Measurements from ENCODE around the gene SLC26A4. TPM values are rescaled to one million over a fixed set of nuclear protein-coding genes. Genes with fewer than 3 reads are reported as not detected.

Gene SLC26A4
- total RNA-seq, 1 experiment from 2014 or later, result 0.09 TPM

DNA sequence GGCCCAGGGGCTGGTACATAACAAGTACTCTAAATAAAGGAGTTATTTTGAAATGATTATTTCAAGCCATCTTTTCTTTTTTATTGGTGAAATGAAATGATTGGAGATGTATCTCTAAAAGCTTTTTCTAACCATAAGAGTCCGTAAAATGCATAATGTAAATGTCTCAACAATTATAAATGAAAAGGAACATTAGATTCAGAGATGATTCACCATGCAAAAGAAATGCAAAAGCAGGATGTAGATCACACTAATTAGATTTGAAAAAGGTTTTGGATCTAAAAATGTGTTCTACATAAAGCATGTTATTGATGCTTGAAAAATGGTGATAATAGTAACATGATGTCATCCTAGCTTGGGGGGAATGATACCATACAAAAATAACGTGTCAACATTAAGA lies 15.6 kb downstream of the SLC26A4 start:
- CTCF ChIA-PET, result interaction anchor here (0.7 kb wide), 1 partner anchor 67 kb away, joined by 3 read pairs; no protein-coding TSS in a partner anchor
- H3K27ac Mint-ChIP-seq (ENCODE audit: unreplicated experiment), result no peak overlapping the region
- no peak overlapping the region for H3K4me3 Mint-ChIP-seq (ENCODE audit: low read depth, unreplicated experiment)
- no peaks in the 10 kb centered on the region for H3K27me3 Mint-ChIP-seq (ENCODE audit: unreplicated experiment)
- intact Hi-C loops (cut with micrococcal nuclease; ENCODE audit: unreplicated experiment), result no loop called here
- H3K9me3 Mint-ChIP-seq (ENCODE audit: low read depth, unreplicated experiment), result no peaks in the 10 kb centered on the region
- no peaks in the 10 kb centered on the region for H3K36me3 Mint-ChIP-seq (ENCODE audit: insufficient read depth, unreplicated experiment)
- BruUV-seq (replicated peaks), result no TSS peak
- H3K4me1 Mint-ChIP-seq (ENCODE audit: low read depth, unreplicated experiment), result no peaks in the 10 kb centered on the region
- TF ChIP-seq, protein P1, sequence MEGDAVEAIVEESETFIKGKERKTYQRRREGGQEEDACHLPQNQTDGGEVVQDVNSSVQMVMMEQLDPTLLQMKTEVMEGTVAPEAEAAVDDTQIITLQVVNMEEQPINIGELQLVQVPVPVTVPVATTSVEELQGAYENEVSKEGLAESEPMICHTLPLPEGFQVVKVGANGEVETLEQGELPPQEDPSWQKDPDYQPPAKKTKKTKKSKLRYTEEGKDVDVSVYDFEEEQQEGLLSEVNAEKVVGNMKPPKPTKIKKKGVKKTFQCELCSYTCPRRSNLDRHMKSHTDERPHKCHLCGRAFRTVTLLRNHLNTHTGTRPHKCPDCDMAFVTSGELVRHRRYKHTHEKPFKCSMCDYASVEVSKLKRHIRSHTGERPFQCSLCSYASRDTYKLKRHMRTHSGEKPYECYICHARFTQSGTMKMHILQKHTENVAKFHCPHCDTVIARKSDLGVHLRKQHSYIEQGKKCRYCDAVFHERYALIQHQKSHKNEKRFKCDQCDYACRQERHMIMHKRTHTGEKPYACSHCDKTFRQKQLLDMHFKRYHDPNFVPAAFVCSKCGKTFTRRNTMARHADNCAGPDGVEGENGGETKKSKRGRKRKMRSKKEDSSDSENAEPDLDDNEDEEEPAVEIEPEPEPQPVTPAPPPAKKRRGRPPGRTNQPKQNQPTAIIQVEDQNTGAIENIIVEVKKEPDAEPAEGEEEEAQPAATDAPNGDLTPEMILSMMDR (IDR thresholded peaks at IDR 0.05; ENCODE audit: unreplicated experiment), result no peak
- DNase-seq, result no peak

DNA sequence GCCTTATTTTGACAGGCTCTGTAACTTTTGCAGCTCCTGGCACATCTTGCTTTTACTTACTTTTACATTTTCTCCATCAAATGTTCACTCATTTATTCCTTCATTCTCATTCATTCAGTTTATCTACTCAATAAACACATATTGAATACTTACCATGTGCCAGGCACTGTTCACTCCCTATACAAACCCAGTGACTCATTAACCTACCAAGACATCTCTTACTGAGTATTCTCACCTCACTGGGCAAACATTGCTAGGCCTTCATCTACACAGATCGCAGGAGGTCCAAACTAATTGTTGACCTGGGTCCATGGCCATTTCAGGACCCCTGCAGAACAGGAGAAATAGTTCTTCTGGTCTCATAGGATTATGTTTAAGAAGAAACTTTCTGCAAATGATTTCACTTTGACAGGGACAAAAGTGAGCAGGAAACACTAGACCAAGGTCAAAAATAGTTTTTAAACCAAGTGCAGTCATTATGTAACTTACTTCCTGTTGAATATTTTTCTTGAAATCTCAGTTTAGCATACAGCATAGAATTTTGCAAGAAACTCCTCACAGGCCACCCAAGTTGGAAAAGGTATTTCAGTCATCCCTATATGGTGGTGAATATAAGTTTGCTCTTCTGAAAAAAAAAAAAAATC lies 17.6 kb downstream of the SLC26A4 start:
- intact Hi-C loops (cut with micrococcal nuclease; ENCODE audit: unreplicated experiment), result no loop called here
- H3K27ac Mint-ChIP-seq (ENCODE audit: unreplicated experiment), result no peak overlapping the region
- H3K4me1 Mint-ChIP-seq (ENCODE audit: low read depth, unreplicated experiment), result no peaks in the 10 kb centered on the region
- H3K4me3 Mint-ChIP-seq (ENCODE audit: low read depth, unreplicated experiment), result no peak overlapping the region
- TF ChIP-seq, protein P1 (IDR thresholded peaks at IDR 0.05; ENCODE audit: unreplicated experiment), result no peak
- no peaks in the 10 kb centered on the region for H3K27me3 Mint-ChIP-seq (ENCODE audit: unreplicated experiment)
- DNase-seq, result no peak
- H3K9me3 Mint-ChIP-seq (ENCODE audit: low read depth, unreplicated experiment), result no peaks in the 10 kb centered on the region
- H3K36me3 Mint-ChIP-seq (ENCODE audit: insufficient read depth, unreplicated experiment), result no peaks in the 10 kb centered on the region
- CTCF ChIA-PET, result no interaction called here
- BruUV-seq (replicated peaks), result no TSS peak

DNA sequence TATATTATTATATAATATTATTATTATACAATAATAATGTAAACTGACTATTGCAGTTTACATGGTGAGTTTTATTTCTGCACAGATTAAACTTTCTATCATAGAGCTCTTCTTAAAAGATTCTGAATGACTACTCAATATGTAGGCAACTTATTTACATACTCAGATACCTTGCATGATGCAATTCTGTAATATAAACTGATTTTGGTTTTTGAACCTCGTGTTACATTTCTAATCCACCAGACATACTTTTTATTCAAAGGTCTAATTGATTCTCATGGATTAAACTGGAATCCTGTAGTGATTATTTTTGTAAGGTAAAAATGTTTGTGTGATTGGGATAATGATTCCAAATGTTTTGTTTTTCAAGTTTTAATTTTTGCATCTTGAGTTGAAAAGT lies 19.9 kb downstream of the SLC26A4 start:
- Mint-ChIP-seq H3K9me3 (ENCODE audit: low read depth, unreplicated experiment) (no peaks in the 10 kb centered on the region), H3K36me3 (ENCODE audit: insufficient read depth, unreplicated experiment) (no peaks in the 10 kb centered on the region), H3K27me3 (ENCODE audit: unreplicated experiment) (peaks cover 4% of the 10 kb centered on the region), H3K4me1 (ENCODE audit: low read depth, unreplicated experiment) (no peaks in the 10 kb centered on the region), H3K27ac (ENCODE audit: unreplicated experiment) (no peak overlapping the region), H3K4me3 (ENCODE audit: low read depth, unreplicated experiment) (no peak overlapping the region)
- CTCF ChIA-PET, result no interaction called here
- DNase-seq, result no peak
- BruUV-seq (replicated peaks), result no TSS peak
- intact Hi-C loops (cut with micrococcal nuclease; ENCODE audit: unreplicated experiment), result no loop called here
- TF ChIP-seq, protein P1 (IDR thresholded peaks at IDR 0.05; ENCODE audit: unreplicated experiment), result no peak

DNA sequence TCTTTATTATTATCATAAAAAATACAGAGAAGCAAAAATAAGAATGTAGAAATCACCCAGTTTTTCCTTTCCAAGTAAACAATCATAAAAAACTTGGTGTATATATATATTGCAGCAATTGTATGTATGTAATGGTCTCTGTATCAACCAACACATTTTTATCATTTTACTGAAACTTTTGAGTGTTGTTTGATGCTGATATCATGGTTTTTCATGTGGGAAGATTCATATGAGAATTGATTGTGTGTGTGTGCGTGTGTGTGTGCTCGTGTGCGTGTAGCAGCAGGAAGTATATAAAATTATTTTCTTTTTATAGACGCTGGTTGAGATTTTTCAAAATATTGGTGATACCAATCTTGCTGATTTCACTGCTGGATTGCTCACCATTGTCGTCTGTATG lies 22.3 kb downstream of the SLC26A4 start:
- peaks cover 18% of the 10 kb centered on the region for H3K27me3 Mint-ChIP-seq (ENCODE audit: unreplicated experiment)
- intact Hi-C loops (cut with micrococcal nuclease; ENCODE audit: unreplicated experiment), result no loop called here
- no peaks in the 10 kb centered on the region for H3K4me1 Mint-ChIP-seq (ENCODE audit: low read depth, unreplicated experiment)
- CTCF ChIA-PET, result no interaction called here
- TF ChIP-seq, protein P1 (IDR thresholded peaks at IDR 0.05; ENCODE audit: unreplicated experiment), result no peak
- no peak overlapping the region for H3K4me3 Mint-ChIP-seq (ENCODE audit: low read depth, unreplicated experiment)
- no peaks in the 10 kb centered on the region for H3K9me3 Mint-ChIP-seq (ENCODE audit: low read depth, unreplicated experiment)
- DNase-seq, result no peak
- BruUV-seq (replicated peaks), result no TSS peak
- H3K36me3 Mint-ChIP-seq (ENCODE audit: insufficient read depth, unreplicated experiment), result no peaks in the 10 kb centered on the region
- no peak overlapping the region for H3K27ac Mint-ChIP-seq (ENCODE audit: unreplicated experiment)

Data from Calu3 (cell line).